ENCODE measurements around the gene SNTB2. TPM values are rescaled to one million over a fixed set of nuclear protein-coding genes. Genes with fewer than 3 reads are reported as not detected.
A peak's percentile ranks its signal among the peaks of the same experiment; 100 is the strongest.

SNTB2 gene
- total and polyA plus RNA-seq, 10 of the 15 experiments (the other 5 are each of a cell fraction or from before 2014, with no cell fraction given) = 1.2 to 15.7 (median 5.0) TPM

DNA sequence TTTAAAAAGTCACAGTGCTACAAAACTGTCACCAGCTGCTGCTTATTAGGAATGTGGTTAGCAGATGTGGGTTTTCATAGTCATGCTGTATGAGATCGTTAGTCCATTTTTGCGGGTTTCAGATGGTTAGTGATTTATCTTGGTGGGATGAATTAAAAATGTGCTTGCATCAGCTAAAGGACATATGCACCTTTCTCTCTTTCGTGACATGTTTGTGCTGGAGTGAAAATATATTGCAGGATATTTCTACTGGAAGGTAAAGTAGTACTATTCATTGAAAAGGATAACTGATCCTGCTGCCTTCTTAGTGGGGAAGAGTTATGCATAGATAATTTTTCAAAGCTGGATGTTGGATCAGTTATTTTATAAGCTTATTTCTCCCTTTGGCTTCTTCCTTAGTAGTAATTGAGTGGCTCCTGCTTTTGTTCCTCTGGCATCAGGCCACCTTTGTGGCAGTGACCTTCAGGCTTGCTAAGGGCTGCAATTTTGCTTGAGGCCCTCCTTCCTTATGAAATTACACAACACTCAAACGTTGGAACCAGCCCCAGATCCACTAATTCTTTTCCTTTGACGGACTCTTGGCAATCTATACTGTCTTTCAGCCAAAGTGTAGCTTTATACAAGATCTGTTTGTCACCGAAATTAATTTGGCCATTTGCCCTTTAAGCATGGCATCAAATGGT lies 7.5 kb upstream of the SNTB2 start:
- Histone ChIP-seq H3K4me1 (ENCODE audit: control insufficient read depth, insufficient read depth, low read length) (no peaks in the 10 kb centered on the region), H3K27ac (ENCODE audit: control insufficient read depth, insufficient read depth) (no peak overlapping the region), H3K27me3 (replicated peaks in 1 of 2; ENCODE audit: control insufficient read depth in 2 of 2, insufficient read depth in 2 of 2, low read length in 1 of 2) (no peaks in the 10 kb centered on the region), H4K20me1 (ENCODE audit: control insufficient read depth, insufficient read depth) (no peaks in the 10 kb centered on the region), H3K4me3 (no peak overlapping the region), H3K36me3 (ENCODE audit: control insufficient read depth in 2 of 2, insufficient read depth in 2 of 2, low read length in 1 of 2) (no peaks in the 10 kb centered on the region), H3K79me2 (ENCODE audit: control insufficient read depth, insufficient read depth, low read length) (no peaks in the 10 kb centered on the region), H2AFZ (ENCODE audit: control insufficient read depth, low read depth, low read length) (no peak overlapping the region), H3K9ac (ENCODE audit: control insufficient read depth, insufficient read depth, low read length) (no peak overlapping the region), H3K9me3 (replicated peaks; ENCODE audit: control insufficient read depth, insufficient read depth, low read length) (no peaks in the 10 kb centered on the region), H3K4me2 (ENCODE audit: control insufficient read depth, insufficient read depth) (no peak overlapping the region)
- peak; percentile 57 for FAIRE-seq
- in situ Hi-C loops (cut with MboI) = no loop called here
- ChIA-PET SMC1A (ENCODE audit: uncharacterized antibody, unreplicated experiment) (interaction anchor here (0.6 to 1.5 kb wide), 4 partner anchors 11 to 548 kb away, joined by 3 to 9 read pairs (median 4); no protein-coding TSS in a partner anchor), RAD21 (ENCODE audit: unreplicated experiment) (no interaction called here), POLR2A (interaction anchor here (0.6 kb wide), 1 partner anchor 375 kb away, joined by 5 read pairs; no protein-coding TSS in a partner anchor), CTCF (no interaction called here)
- intact Hi-C loops (cut with micrococcal nuclease; ENCODE audit: unreplicated experiment) = no loop called here
- WGBS (ENCODE audit: insufficient coverage, insufficient replicate concordance, low lambda C conversion rate, missing lambda C conversion rate) = 87% methylated on average over 6 of the region's 6 CpGs
- no peak for DNase-seq (ENCODE audit: low read depth, low spot score)
- peak; percentile 64; the same call in 2 of the 3 replicates for ATAC-seq
- BruUV-seq (replicated peaks) = no TSS peak
- no peak for TF ChIP-seq CREM (IDR thresholded peaks at IDR 0.05; ENCODE audit: low read depth)
- TF ChIP-seq NR2F1 (conservative IDR thresholded peaks at IDR 0.05) = 0 out of 2 replicates have a peak, but pooled peaks have one; percentile 13
- TF ChIP-seq STAT1 (conservative IDR thresholded peaks at IDR 0.05) = no peak
- TF ChIP-seq TBL1XR1 (IDR thresholded peaks at IDR 0.05; ENCODE audit: low read depth, low read length) = no peak
- peak; percentile 32 to 40; a peak in 2 of 4 replicates for TF ChIP-seq IKZF2 (IDR thresholded peaks at IDR 0.05)
- TF ChIP-seq IKZF1 (conservative IDR thresholded peaks at IDR 0.05) = peak; percentile 44; the same call in 1 of the 2 replicates
- TF ChIP-seq ASH2L (IDR thresholded peaks at IDR 0.05; ENCODE audit: borderline replicate concordance, low read depth) = no peak
- 0 out of 2 replicates have a peak, but pooled peaks have one; percentile 33 for TF ChIP-seq TCF12 (IDR thresholded peaks at IDR 0.05; ENCODE audit: low read depth, low read length)
- no peak for TF ChIP-seq POLR2A (IDR thresholded peaks at IDR 0.05; ENCODE audit: low read depth, low read length)
- TF ChIP-seq BCL11A (IDR thresholded peaks at IDR 0.05; ENCODE audit: low read depth, low read length) = peak; percentile 70
- TF ChIP-seq, protein P1, sequence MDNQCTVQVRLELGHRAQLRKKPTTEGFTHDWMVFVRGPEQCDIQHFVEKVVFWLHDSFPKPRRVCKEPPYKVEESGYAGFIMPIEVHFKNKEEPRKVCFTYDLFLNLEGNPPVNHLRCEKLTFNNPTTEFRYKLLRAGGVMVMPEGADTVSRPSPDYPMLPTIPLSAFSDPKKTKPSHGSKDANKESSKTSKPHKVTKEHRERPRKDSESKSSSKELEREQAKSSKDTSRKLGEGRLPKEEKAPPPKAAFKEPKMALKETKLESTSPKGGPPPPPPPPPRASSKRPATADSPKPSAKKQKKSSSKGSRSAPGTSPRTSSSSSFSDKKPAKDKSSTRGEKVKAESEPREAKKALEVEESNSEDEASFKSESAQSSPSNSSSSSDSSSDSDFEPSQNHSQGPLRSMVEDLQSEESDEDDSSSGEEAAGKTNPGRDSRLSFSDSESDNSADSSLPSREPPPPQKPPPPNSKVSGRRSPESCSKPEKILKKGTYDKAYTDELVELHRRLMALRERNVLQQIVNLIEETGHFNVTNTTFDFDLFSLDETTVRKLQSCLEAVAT (IDR thresholded peaks at IDR 0.05) = 0 out of 2 replicates have a peak, but pooled peaks have one; percentile 28
- TF ChIP-seq MTA2 (IDR thresholded peaks at IDR 0.05; ENCODE audit: low read depth) = peak; percentile 85
- no peak for TF ChIP-seq MEF2B (IDR thresholded peaks at IDR 0.05; ENCODE audit: partially characterized antibody, poor library complexity, severe bottlenecking)
- 0 out of 2 replicates have a peak, but pooled peaks have one; percentile 29 for TF ChIP-seq DPF2 (IDR thresholded peaks at IDR 0.05)
- TF ChIP-seq TCF3 (IDR thresholded peaks at IDR 0.05; ENCODE audit: borderline replicate concordance, insufficient read depth, low read depth, low read length) = no peak
- peak; percentile 34; the same call in 1 of the 2 replicates for TF ChIP-seq ATF7 (IDR thresholded peaks at IDR 0.05; ENCODE audit: low read depth)
- TF ChIP-seq HDAC2 (IDR thresholded peaks at IDR 0.05) = no peak
- TF ChIP-seq ZNF622 (IDR thresholded peaks at IDR 0.05) = no peak
- TF ChIP-seq KAT2A (conservative IDR thresholded peaks at IDR 0.05; ENCODE audit: control insufficient read depth, low read depth, low read length) = no peak
- TF ChIP-seq NFYB (IDR thresholded peaks at IDR 0.05; ENCODE audit: insufficient read depth, low read depth, low read length) = no peak
- peak; percentile 72 for TF ChIP-seq RUNX3 (IDR thresholded peaks at IDR 0.05; ENCODE audit: low read length)
- TF ChIP-seq, protein P2, sequence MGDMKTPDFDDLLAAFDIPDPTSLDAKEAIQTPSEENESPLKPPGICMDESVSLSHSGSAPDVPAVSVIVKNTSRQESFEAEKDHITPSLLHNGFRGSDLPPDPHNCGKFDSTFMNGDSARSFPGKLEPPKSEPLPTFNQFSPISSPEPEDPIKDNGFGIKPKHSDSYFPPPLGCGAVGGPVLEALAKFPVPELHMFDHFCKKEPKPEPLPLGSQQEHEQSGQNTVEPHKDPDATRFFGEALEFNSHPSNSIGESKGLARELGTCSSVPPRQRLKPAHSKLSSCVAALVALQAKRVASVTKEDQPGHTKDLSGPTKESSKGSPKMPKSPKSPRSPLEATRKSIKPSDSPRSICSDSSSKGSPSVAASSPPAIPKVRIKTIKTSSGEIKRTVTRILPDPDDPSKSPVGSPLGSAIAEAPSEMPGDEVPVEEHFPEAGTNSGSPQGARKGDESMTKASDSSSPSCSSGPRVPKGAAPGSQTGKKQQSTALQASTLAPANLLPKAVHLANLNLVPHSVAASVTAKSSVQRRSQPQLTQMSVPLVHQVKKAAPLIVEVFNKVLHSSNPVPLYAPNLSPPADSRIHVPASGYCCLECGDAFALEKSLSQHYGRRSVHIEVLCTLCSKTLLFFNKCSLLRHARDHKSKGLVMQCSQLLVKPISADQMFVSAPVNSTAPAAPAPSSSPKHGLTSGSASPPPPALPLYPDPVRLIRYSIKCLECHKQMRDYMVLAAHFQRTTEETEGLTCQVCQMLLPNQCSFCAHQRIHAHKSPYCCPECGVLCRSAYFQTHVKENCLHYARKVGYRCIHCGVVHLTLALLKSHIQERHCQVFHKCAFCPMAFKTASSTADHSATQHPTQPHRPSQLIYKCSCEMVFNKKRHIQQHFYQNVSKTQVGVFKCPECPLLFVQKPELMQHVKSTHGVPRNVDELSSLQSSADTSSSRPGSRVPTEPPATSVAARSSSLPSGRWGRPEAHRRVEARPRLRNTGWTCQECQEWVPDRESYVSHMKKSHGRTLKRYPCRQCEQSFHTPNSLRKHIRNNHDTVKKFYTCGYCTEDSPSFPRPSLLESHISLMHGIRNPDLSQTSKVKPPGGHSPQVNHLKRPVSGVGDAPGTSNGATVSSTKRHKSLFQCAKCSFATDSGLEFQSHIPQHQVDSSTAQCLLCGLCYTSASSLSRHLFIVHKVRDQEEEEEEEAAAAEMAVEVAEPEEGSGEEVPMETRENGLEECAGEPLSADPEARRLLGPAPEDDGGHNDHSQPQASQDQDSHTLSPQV (IDR thresholded peaks at IDR 0.05) = no peak
